IPS-18c (cell line): Measurements from ENCODE around the gene MMP8.

Experiments
- H3K4me3 ChIP-seq: 2 replicates; pipeline ENCODE4 v1.7.0; 2013; ENCODE audit warnings: low read depth, mild to moderate bottlenecking, low read length, moderate library complexity; ENCODE audit not compliant: insufficient read depth
- H3K9me3 ChIP-seq: one replicate; pipeline ENCODE4 v1.6.1; 2013; ENCODE audit warnings: mild to moderate bottlenecking, low read length, moderate library complexity; ENCODE audit not compliant: control insufficient read depth, insufficient read depth

MMP8 gene

GRCh38 chr11:102680945-102681344, 43.8 kb downstream of the MMP8 start:
- no peaks in the 10 kb centered on the region for H3K9me3 ChIP-seq
- no peak overlapping the region for H3K4me3 ChIP-seq

DNA sequence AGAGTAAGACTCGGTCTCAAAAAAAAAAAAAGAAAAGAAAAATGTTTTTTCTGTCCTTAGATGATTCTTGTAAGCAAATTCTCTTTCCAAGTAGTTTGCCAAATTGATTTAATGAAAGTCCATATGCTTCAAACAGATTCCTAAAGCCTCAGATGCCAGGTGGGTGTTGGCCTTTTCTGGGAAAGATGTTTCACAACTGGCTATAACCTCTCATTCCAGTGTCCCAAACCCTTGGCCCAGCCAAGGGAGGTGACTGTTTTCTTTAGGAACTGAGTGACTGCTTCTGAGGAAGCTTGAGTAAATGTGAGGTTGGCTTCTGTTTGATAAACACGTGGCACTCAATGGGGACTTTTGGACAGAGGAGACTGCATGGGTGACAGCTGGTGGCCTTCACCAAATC, 46.7 kb downstream of the MMP8 start:
- no peaks in the 10 kb centered on the region for H3K9me3 ChIP-seq

DNA sequence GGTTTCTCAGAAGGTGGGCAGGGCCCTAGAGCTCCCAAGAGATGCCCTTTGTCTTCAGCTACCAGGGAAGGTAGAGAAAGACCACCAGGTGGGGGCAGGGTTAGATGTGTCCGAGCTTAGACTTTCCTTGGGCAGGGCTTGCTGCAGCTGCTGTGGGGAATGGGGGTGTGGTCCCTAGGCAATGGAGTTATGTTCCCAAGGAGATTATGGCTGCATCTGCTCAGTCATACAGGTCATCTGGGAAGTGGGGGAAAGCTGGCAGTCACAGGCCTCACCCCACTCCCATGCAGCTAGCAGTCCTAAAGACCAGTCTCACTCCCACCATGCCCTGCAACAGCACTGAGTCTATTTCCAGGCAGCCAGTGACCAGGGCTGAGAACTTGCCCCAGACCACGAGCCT, 48.7 kb downstream of the MMP8 start:
- H3K4me3 ChIP-seq: no peak overlapping the region
- H3K9me3 ChIP-seq: no peaks in the 10 kb centered on the region

More for the DNA sequence above, 46.7 kb downstream of the MMP8 start:
- no peak overlapping the region for H3K4me3 ChIP-seq

DNA sequence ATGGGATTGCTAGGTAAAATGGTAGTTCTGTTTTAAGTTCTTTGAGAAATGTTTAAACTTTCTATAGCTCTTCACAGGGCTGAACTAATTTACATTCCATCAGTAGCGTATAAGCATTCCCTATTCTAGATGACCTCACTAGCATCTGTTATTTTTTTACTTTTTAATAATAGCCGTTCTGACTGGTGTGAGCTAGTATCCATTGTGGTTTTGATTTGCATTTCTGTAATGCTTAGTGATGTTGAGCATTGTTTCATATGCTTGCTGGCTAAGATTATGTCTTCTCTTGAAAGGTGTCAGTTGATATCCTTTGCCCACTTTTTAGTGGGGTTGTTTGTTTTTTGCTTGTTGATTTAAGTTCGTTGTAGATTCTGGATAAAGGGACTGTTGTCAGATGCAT, 55.1 kb downstream of the MMP8 start:
- Histone ChIP-seq H3K9me3 (no peaks in the 10 kb centered on the region), H3K4me3 (no peak overlapping the region)

GRCh38 chr11:102666331-102666957, 58.3 kb downstream of the MMP8 start:
- no peaks in the 10 kb centered on the region for H3K9me3 ChIP-seq
- H3K4me3 ChIP-seq: no peak overlapping the region

DNA sequence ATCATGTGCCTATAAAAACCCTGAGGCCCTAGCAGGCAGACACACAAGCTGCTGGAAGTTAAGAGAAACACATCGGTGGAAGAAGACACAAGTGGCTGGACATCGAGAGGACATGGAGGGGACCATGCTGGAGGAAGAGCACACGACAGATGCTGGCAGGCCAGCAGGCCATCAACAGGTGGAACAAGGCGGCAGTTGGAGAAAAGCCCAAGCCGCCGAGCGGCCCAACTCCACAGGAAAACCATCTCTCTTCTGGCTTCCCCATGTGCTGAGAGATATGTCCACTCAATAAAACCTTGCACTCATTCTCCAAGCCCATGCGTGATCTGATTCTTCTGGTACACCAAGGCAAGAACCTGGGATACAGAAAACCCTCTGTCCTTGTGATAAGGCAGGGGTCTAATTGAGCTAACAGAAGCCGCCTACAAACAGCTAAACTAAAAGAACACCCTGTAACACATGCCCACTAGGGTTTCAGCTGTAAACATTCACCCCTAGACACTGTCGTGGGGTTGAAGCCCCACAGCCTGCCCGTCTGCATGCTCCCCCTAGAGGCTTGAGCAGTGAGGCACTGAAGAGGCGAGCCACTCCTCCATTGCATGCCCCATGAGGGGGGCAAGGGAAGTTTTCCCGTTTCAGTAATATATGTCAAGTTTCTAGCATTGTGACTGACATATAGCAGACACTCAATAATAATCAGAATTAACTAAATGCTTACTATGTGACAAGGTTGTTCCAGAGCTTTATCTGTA, 60.6 kb downstream of the MMP8 start:
- H3K9me3 ChIP-seq: no peaks in the 10 kb centered on the region
- no peak overlapping the region for H3K4me3 ChIP-seq

- Histone ChIP-seq H3K9me3 (no peaks in the 10 kb centered on the region), H3K4me3 (no peak overlapping the region)
Measured at GRCh38 chr11:102662607-102663006, 62.1 kb downstream of the MMP8 start.
